Measurements from ENCODE around the gene A1BG.

The A1BG gene

GRCh38 chr19:58296104-58296503, 57.2 kb downstream of the A1BG start:
- no peak for DNase-seq (ENCODE audit: low read depth)

Data from stimulated activated CD8-positive, alpha-beta memory T cell treated with anti-CD3 and anti-CD28 coated beads, Interleukin-15, amount 100 ng/mL, for 24 hours (primary cell).